GM18498 (cell line): ENCODE measurements around the gene OR6M1.

Source experiments
- ATAC-seq: cut with Tn5 transposase; IDR thresholded peaks from one replicate; pipeline ENCODE4 v1.9.1; 2021; ENCODE audit warnings: mild to moderate bottlenecking, moderate library complexity; ENCODE audit not compliant: unreplicated experiment

OR6M1 gene

GRCh38 chr11:123806249-123806648, at the start of gene OR6M1:
Gene OR6M1 (minus strand): TSS chr11:123806349. CDS start chr11:123806349, 0 bp downstream.
- ATAC-seq = no peak

GRCh38 chr11:123853038-123853437, 46.9 kb upstream of the OR6M1 start:
- no peak for ATAC-seq

GRCh38 chr11:123852321-123852720, 46.2 kb upstream of the OR6M1 start:
- no peak for ATAC-seq

- no peak for ATAC-seq
These were observed 45.0 kb upstream of the OR6M1 start for GRCh38 chr11:123851110-123851509.

GRCh38 chr11:123841174-123841573, 35.0 kb upstream of the OR6M1 start:
- ATAC-seq = no peak

- ATAC-seq = no peak
These were observed 33.0 kb upstream of the OR6M1 start for GRCh38 chr11:123839131-123839530.

GRCh38 chr11:123838659-123839058, 32.5 kb upstream of the OR6M1 start:
- ATAC-seq = no peak

GRCh38 chr11:123838199-123838598, 32.0 kb upstream of the OR6M1 start:
- ATAC-seq = no peak

GRCh38 chr11:123833095-123833494, 26.9 kb upstream of the OR6M1 start:
- ATAC-seq = no peak

GRCh38 chr11:123829745-123830144, 23.6 kb upstream of the OR6M1 start:
- ATAC-seq = no peak

GRCh38 chr11:123822599-123822998, 16.4 kb upstream of the OR6M1 start:
- no peak for ATAC-seq

GRCh38 chr11:123822032-123822431, 15.9 kb upstream of the OR6M1 start:
- ATAC-seq = no peak

- ATAC-seq = no peak
These were observed 9.0 kb upstream of the OR6M1 start for GRCh38 chr11:123815122-123815521.

- no peak for ATAC-seq
These were observed 4.4 kb downstream of the OR6M1 start for GRCh38 chr11:123801765-123802164.

- no peak for ATAC-seq
These were observed 6.1 kb downstream of the OR6M1 start for GRCh38 chr11:123800036-123800435.

GRCh38 chr11:123799438-123799837, 6.7 kb downstream of the OR6M1 start:
- no peak for ATAC-seq

- ATAC-seq = no peak
These were observed 7.5 kb downstream of the OR6M1 start for GRCh38 chr11:123798513-123799252.

- ATAC-seq = no peak
These were observed 8.1 kb downstream of the OR6M1 start for GRCh38 chr11:123798079-123798478.

- no peak for ATAC-seq
These were observed 8.6 kb downstream of the OR6M1 start for GRCh38 chr11:123797541-123797940.

GRCh38 chr11:123797114-123797513, 9.0 kb downstream of the OR6M1 start:
- ATAC-seq = no peak

- ATAC-seq = no peak
These were observed 9.9 kb downstream of the OR6M1 start for GRCh38 chr11:123796226-123796625.

- no peak for ATAC-seq
These were observed 22.6 kb downstream of the OR6M1 start for GRCh38 chr11:123783536-123783935.

GRCh38 chr11:123778511-123778910, 27.6 kb downstream of the OR6M1 start:
- ATAC-seq = no peak
